Stimulated activated CD8-positive, alpha-beta memory T cell treated with anti-CD3 and anti-CD28 coated beads, Interleukin-12 subunit alpha, Interleukin-12 subunit beta, amount 100 ng/mL, for 24 hours (primary cell): ENCODE data around the gene IFNL1.
"Not testable (repeated sequence)": the region's sequence is repeated elsewhere in the genome, so short reads cannot be mapped to it uniquely, and the experiment has no call there.

ENCODE experiments used
- DNase-seq: peaks from one replicate; pipeline ENCODE4 v3.0.0-alpha.2; 2020; ENCODE audit errors: extremely low read depth

IFNL1 gene

DNA sequence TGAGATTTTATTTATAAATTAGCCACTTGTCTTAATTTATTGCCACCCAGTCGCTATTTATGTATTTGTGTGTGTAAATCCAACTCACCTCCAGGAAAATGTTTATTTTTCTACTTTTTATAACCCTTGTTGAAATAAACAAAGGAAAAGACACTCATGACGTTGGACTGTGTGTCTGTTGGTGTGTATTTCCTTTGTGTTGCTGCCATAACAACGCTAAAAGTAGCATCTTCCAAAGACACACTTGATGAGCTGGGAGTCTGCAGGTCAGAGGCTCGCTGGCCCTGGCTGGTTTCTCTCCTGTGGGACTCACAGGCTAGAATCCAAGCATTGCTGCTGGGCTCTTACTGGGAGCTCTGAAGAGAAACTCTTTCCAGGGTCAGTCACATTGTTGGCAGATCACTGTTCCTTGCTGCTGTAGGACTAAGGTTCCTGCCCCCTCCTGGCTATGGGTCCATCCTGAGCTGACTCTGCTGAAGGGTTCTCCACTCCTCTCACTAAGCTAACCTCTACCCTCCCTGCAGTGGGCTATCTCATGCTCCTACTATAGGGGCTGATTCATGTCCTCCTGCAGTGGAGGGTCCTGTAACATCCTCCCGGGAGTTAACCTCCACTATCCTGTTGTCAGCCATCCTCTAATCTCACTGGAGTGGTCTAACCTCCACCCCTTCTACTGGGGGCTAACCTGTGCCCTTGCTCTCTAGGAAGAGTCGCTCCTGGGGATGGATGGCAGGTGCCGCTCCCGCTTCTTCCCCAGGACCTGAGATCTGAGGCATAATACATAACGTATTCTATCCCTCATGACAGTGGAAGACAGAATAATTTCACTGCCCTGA lies 26.0 kb upstream of the IFNL1 start:
- no peak for DNase-seq

DNA sequence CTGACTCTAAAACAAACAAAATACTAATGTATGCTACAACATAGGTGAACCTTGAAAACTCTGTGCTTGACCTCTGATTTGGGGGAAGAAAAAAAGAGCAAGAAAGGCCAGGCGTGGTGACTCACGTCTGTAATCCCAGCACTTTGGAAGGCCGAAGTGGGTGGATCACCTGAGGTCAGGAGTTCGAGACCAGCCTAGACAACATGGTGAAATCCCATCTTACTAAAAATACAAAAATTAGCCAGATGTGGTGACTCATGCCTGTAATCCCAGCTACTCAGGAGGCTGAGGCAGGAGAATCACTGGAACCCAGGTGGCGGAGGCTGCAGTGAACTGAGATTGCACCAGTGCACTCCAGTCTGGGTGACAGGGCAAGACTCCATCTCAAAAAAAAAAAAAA lies 22.3 kb upstream of the IFNL1 start:
- DNase-seq = not testable (repeated sequence)

DNA sequence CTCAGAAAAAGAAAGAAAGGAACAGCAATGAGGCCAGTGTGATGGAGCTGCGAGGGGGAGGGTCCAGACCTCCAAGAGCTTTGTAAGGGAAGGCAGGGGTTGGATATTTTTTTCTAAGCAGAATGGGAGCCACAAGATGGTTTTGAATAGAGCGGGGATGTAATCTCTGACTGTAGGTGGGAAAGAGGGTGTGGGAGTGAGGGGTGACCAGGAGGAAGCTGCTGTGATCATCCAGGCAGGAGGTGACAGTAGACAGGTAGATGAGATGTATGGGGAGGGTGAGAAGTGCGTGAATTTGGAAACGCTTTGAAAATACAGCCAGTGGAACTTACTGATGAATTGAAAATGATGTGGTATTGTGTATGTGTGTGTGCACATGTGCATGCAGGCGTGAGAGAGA lies 20.6 kb upstream of the IFNL1 start:
- DNase-seq = no peak

DNA sequence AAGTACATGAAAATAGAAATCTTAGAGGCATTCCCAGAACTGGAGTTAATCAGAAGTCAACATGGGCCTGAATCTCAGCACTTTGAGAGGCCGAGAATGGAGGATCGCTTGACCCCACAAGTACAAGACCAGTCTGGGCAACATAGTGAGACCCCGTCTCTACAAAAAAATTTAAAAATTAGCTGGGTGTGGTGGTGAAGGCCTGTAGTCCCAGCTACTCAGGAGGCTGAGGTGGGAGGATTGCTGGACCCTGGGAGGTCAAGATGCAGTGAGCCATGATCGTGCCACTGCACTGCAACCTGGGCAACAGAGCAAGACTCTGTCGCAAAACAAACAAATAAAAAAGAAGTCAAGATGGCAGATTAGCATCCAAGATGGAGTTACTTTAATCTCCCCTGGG lies 19.5 kb upstream of the IFNL1 start:
- no peak for DNase-seq

DNA sequence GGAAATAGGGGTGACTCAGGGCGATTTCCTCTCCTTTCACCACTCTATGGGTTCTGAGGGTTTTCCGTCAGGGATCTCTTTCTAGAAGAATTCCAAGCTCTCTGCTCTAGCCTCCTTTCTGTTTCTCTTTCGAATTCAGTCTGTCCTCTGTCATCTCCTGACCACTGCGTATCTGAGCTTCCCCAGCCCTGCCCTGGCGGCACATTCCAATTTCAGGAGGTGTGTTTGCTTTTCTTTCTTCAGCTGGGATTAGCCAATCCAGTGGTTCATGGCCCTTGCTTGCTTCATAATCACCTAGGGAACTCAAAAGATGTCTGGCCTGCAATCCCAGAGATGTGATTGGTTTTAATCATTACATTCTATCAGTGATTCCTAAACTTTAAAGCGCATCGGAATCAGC lies 18.6 kb upstream of the IFNL1 start:
- no peak for DNase-seq

DNA sequence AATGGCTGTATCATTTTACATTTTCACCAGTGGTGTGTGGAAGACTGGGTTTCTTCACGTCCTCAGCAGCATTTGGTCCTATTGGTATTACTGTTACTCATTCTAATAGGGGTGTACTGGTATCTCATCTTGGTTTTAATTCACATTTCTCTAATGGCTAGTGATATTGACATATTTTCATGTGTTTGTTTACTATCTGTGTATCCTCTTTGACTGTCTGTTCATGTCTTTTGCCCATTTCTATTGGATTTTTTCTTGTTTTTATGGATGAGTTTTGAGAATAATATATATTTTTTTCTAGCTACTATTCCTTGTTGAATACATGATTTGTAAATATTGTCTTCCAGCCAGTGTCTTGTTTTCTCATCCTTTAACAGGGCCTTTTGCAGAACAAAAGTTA lies 14.2 kb upstream of the IFNL1 start:
- DNase-seq = no peak

DNA sequence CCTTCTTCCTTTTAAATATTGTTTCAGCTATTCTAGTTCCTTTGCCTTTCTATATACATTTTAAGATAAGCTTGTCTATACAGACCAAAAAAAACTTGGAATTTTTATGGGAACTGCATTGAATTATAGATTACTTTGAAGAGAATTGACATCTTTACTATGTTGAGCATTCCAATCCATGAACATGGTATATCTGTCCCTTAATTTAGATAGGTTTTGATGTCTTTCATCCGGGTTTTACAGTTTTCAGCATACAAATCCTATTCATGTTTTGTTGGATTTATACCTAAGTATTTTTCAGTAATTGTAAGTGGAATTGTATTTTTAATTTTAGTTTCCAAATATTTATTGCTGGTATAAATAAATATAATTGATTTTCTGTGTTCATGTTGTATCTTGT lies 12.2 kb upstream of the IFNL1 start:
- DNase-seq = no peak

DNA sequence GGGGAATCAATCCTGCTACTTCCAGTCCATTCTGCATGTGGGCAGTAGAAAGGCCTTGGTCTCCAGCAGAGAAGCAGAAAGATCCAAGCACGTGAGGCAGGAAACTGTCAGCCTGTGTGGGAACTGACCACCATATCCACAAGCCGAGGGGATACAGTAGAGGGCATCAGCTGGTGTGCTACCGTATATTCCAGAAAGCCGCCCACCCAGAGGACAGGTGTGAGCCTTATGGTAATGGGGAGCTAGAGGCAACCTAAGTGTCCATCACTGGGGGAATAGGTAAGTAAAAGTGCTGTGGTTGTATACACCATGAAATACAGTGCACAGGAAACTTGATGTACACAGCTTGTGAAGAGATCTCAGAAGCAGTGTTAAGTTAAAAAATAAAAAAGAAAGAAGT lies 2.8 kb upstream of the IFNL1 start:
- no peak for DNase-seq

DNA sequence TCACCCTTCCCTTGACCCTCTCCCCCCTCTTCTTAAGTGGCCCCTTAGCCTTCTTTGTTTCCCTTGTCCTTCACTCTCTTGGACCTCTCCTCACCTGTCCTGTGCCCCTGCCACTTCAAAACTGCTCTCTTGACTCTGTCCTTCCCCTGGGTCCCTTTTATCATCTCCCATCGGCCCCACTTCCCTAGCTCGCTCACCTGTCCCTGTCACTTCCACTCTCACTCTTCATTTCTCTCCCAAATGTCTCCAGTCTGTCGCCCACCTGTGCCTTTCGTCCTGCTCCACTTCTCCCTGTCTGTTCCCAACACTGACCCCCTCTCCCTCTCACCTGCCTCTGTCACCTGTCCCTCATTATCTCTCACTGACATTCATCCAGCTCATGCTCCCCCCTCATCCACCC lies 699 bp downstream of the IFNL1 start:
- DNase-seq = no peak

DNA sequence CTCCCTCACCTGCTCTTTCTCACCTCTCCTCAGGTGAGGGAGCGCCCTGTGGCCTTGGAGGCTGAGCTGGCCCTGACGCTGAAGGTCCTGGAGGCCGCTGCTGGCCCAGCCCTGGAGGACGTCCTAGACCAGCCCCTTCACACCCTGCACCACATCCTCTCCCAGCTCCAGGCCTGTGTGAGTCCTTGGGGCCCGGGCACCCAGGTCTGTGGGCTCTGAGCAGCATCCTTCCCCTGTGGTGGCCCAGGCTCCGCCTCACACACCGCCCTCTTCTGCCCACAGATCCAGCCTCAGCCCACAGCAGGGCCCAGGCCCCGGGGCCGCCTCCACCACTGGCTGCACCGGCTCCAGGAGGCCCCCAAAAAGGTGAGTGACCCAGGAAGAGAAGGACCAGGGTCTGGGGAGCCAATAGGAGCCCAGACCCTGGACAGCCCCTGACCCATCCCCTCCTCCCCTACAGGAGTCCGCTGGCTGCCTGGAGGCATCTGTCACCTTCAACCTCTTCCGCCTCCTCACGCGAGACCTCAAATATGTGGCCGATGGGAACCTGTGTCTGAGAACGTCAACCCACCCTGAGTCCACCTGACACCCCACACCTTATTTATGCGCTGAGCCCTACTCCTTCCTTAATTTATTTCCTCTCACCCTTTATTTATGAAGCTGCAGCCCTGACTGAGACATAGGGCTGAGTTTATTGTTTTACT lies 1.9 kb downstream of the IFNL1 start:
- DNase-seq = no peak

DNA sequence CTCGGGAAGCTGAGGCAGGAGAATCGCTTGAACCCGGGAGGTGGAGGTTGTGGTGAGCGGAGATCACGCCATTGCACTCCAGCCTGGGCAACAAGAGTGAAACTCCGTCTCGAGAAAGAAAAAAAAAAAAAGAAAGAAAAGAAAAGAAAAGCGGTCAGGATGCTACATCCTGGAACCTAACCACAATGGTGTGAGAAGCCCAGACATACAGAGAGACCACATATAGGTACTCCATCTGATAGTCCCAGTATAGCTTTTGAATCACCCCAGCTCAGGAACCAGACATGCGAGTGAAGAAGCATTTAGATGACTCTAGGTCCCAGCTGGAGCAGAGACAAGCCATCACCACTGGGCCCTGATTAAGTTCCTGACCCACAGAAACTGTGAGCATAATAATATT lies 3.2 kb downstream of the IFNL1 start:
- DNase-seq = no peak

DNA sequence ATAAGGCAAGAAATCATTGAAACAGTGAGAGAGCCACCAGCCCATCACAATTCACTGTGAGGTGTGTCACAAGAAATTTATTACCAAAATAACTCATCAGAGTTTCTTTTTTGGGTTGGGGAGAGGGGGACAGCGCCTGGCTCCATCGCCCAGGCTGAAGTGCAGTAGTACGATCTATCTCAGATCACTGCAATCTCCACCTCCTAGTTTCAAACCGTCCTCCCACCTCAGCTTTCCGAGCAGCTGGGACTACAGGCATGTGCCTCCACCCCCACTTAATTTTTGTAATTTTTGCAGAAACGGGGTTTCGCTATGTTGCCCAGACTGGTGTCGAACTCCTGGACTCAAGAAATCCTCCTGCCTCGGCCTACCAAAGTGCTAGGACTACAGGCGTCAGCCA lies 3.6 kb downstream of the IFNL1 start:
- no peak for DNase-seq

DNA sequence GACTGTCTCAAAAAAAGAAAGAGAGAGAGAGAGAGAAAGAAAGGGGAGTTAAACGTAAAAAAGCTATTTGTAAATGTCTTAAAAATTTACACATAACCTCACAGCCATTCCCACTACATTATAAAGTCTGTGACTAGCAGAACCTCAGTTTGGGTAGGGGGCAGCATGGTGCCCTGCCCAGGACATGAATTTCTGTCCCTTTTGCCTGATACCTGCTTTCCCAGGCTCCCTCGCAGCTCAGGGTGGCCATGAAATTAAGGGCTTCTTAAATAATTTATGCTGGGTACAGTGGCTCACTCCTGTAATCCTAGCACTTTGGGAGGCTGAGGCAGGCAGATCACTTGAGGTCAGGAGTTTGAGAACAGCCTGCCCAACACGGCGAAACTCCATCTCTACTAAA lies 4.8 kb downstream of the IFNL1 start:
- no peak for DNase-seq

DNA sequence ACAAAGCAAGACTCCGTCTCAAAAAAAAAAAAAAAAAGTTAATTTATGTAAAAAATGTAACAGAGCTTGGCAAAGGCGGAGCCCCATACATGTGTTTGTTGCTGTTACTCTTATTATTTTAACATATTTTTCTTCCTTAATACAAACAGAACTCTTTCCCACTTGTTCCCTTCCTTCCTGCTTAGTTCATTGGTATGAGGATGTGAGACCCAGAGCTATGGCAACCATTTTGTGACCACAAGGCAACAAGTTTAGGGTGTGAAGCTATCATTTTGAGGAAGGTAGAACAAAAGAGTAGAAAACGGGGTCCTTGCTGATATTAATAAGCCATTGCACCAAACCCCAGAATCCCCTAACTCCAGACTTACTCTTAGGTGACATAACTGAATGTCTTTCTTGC lies 5.4 kb downstream of the IFNL1 start:
- DNase-seq = no peak

DNA sequence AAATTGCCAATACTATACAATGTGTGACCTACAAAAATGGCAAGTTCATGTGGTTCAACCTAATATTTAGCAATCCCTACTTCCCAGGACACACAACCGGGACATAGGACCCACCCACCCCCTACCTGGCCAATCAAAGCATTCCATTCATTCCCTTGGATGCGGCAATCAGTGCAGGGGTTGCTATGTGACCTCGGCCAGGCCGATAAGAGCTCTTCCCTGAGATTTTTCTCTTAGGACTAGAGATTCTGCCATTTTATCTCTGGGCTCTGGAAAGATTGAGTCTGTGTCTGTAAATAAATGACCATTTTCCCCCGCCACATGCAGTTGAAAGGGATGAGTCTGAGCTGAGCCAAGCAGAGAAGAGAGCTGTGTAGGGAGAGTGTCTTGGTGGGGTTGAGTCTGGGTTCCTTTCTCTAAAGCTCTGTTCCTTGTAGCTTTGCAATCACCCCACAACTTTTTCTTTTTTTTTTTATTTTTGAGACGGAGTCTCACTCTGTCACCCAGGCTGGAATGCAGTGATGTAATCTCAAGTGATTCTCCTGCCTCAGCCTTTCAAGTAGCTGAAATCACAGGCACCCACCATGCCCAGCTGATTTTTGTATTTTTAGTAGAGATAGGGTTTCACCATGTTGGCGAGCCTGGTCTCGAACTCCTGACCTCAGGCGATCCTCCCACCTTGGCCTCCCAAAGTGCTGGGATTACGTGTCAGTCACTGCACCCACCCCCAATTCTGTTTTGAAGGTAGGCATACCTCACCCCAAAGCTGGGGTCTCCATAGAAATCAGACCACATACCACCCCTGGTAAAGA lies 7.4 kb downstream of the IFNL1 start:
- DNase-seq = no peak

DNA sequence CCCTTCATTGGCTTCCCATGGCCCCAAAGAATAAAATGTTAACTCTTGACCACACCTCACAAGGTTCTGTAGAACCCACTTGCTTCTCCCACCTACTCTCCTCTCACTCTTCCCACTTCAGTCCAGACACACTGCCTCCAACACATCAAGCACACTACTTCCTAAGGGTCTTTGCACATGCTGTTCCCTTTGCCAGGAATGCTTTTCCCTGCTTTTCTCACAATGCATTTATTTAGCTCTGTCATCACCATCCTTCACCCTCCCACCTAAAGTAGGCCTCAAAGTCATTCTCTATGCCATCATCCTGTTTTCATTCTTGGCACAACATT lies 7.9 kb downstream of the IFNL1 start:
- DNase-seq = no peak

DNA sequence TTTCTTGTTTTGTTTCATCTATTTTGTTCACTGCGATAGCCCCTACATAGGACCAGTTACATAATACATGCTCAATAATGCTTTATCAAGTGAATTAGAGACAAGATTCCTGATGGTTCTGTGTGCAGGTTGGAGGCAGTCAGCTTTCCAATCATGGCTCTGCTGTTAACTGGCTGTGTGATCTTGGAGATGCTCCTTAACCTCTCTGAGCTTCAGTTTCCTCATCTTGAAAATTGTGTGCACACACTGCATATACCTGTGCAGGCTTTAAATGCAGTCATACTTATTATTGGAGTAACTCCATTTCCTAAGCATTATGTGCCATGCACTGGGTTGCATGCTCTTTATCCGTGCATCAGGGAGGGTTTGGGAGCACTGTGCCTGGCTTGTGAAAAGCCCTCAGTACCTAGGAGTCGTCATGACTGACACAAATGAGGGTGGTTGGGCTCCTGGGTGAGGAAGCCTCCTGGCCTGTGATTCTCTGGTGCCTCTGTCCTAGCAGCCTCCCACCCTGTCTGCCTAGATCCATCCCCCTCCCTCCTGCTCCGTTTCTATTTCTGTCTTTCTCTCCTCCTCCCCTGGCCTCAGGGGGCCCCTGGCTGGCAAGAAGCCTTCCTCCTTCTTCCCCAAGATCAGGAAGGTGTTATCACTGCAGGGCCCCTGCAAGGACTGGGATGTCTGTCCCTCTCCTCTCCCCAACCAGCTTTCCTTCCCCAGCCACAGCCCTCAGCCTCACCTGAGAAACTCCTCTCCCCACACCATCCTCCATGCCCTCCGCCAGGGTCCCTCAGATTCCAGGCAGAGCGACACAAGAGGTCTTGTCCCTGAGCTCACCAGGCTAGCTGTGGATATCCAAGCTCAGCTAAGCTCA lies 8.7 kb downstream of the IFNL1 start:
- no peak for DNase-seq

DNA sequence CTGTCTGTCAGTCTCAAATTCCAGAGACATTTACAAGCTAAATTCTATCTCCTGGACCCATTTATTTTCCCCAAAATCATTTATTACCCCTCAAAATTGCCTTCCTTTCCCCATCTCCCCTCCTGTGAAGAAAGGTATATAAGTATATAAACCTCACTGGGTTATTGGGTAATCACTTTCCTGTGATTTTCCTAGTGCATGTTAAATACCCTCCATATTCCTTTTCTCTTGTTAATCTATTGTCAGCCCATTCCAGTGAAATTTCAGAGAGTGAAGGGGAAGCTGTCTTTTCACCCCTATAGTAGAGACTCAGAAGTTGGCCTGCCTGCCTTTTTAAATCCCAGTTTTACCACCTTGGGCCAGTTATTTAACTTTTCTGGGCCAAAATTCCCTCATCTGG lies 9.9 kb downstream of the IFNL1 start:
- DNase-seq = no peak

DNA sequence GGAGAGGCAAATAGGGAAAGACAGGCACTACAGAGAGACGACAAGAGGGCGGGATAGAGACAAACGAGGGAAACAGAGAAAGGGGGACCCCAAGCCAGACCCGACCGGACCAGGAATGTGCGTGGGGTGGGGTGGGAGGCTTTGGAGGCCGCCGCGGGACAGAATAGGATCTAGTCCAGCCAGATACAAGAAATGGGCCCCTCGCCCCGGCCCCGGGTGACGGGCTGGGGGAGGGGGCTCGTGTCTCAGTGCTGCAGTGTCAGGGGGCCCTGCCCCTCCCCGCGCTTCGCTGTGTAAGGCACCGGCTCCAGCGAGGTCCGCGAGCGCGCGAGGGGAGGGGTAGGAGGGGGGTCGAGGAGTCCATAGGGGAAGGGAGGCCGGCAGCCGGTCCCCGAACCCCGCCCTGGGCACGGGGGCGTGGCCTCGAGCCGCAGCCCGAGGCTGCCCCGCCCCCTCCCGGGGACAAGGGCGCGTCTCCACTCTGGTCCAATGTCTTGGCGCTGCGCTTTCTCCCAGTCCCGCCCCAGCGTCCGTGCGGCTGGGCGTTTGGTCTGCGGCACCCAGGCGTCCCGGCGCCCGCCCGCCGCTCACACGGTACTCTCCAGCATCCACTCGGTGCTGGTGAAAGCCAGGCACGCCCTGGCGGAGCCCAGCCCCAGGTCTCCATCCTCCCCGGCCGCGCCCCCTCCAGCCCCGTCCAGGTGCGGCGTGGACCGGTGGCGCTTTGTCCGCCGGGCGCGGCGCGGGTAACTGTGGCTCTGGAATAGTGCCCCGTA lies 11.0 kb downstream of the IFNL1 start:
- DNase-seq = no peak

DNA sequence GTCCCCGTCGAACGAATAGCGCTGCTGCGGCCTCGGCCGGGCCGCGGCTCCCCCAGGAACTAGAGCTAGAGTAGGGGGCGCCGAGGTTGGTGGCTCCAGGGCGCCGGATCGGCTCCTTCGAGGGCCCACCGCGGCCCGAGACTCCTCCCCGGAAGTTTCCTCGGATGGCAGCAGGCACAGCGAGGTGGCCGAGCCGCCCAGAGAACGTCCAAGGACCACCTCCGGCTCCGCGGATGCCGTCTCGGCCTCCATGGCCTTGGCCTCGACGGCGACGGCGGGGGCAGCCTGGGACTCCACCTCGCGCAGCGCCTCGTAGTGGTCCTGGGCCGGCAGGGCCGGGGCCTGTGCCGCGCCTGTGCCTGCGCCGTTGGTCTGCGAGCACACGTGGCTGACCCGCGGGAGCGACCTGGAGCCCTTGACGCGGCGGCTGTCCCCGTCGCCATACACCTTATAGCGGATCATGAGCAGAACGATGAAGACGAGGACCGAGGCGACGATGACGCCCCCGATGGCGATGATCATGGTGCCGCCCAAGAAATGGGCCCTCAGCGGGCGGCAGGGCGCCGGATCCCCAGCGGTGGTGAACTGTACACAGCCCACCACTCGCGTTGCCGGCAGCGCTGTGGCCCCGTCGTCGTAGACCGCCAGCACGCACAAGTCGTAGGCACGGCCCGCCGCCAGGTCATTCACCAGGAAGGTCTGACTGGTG lies 11.8 kb downstream of the IFNL1 start:
- no peak for DNase-seq
